ENCODE measurements around the gene NELL1.

DNA sequence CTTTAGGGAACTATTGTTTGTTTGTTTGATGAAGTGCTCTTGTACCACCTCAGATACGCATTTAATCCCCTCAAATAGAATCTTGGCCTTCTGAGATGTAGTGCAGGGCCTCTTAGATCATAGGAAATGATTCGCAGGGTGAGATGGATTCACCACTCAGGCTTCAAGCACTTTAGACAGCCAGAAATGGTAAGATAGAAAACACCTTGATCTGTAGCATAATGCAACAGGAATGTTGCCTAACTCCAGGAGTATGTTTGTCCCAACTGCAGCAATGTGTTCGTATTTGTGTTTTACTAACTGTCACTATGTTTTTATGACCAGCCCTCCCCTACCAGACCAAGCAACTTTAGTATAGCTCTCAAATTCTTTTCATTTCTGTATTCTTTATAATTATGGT lies 761.2 kb downstream of the NELL1 start:
- TF ChIP-seq EZH2 (IDR thresholded peaks at IDR 0.05; ENCODE audit: insufficient read depth, poor library complexity, severe bottlenecking) (no peak), EZH2phosphoT487 (IDR thresholded peaks at IDR 0.05; ENCODE audit: insufficient read depth, low read depth) (no peak)
